Measurements from ENCODE around the gene SORCS1.

The SORCS1 gene

GRCh38 chr10:106643473-106643872 lies 521.0 kb downstream of the SORCS1 start:
- DNase-seq = no peak

GRCh38 chr10:106637873-106638272 lies 526.6 kb downstream of the SORCS1 start:
- DNase-seq = no peak

- no peak for DNase-seq
These were observed 527.6 kb downstream of the SORCS1 start for GRCh38 chr10:106636766-106637491.

- DNase-seq = no peak
These were observed 528.6 kb downstream of the SORCS1 start for GRCh38 chr10:106635947-106636346.

- DNase-seq = no peak
These were observed 533.3 kb downstream of the SORCS1 start for GRCh38 chr10:106631016-106631702.

GRCh38 chr10:106626371-106626770 lies 538.1 kb downstream of the SORCS1 start:
- no peak for DNase-seq

GRCh38 chr10:106625751-106626150 lies 538.8 kb downstream of the SORCS1 start:
- no peak for DNase-seq

- no peak for DNase-seq
These were observed 545.2 kb downstream of the SORCS1 start for GRCh38 chr10:106619346-106619745.

GRCh38 chr10:106618646-106619045 lies 545.9 kb downstream of the SORCS1 start:
- DNase-seq = no peak

GRCh38 chr10:106615081-106615480 lies 549.4 kb downstream of the SORCS1 start:
- DNase-seq = no peak

- no peak for DNase-seq
These were observed 550.2 kb downstream of the SORCS1 start for GRCh38 chr10:106614293-106614692.

GRCh38 chr10:106612381-106612780 lies 552.1 kb downstream of the SORCS1 start:
- DNase-seq = no peak

- DNase-seq = no peak
These were observed 554.8 kb downstream of the SORCS1 start for GRCh38 chr10:106609470-106610266.

GRCh38 chr10:106608066-106608465 lies 556.4 kb downstream of the SORCS1 start:
- no peak for DNase-seq

GRCh38 chr10:106595281-106595680 lies 569.2 kb downstream of the SORCS1 start:
- DNase-seq = no peak

- DNase-seq = no peak
These were observed 570.6 kb downstream of the SORCS1 start for GRCh38 chr10:106593876-106594275.

GRCh38 chr10:106592396-106592795 lies 572.1 kb downstream of the SORCS1 start:
- no peak for DNase-seq

- DNase-seq = no peak
These were observed 582.2 kb downstream of the SORCS1 start for GRCh38 chr10:106582291-106582690.

- no peak for DNase-seq
These were observed 586.8 kb downstream of the SORCS1 start for GRCh38 chr10:106577756-106578155.

GRCh38 chr10:106577266-106577665 lies 587.2 kb downstream of the SORCS1 start:
- no peak for DNase-seq

- no peak for DNase-seq
These were observed 588.0 kb downstream of the SORCS1 start for GRCh38 chr10:106576534-106576933.

GRCh38 chr10:106573106-106573505 lies 591.4 kb downstream of the SORCS1 start:
- no peak for DNase-seq

- DNase-seq = no peak
These were observed 593.1 kb downstream of the SORCS1 start for GRCh38 chr10:106571192-106571946.

Measured in NCI-H345 (cell line).